ENCODE results near the gene HLA-DQB1.

Gene HLA-DQB1

DNA sequence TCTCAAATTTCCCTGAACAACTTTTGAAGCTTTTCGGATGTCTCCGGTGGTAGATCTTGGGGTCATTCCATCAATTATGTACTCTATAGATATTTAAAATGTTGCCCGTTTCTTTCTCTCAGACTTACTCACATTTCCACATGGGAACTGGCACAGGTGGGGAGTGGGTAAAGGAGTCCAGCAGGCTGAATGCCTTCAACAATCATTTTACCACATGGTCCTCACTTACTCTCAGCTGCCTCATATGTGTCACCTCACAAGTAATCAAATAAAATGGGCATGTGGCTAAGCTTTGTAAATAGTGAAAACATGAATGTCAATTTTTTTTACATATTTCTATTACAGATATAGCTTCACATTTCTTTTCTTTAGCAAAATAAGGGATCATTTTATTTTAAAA, 28.6 kb downstream of the HLA-DQB1 start:
- ATAC-seq: no peak
- TF ChIP-seq ZFP30 (CRISPR knock-in tag; IDR thresholded peaks at IDR 0.05) (no peak), SNAI2 (CRISPR knock-in tag; IDR thresholded peaks at IDR 0.05) (no peak), PPARA (CRISPR knock-in tag; IDR thresholded peaks at IDR 0.05; ENCODE audit: borderline replicate concordance) (no peak)
- TF ChIP-seq, protein P1, sequence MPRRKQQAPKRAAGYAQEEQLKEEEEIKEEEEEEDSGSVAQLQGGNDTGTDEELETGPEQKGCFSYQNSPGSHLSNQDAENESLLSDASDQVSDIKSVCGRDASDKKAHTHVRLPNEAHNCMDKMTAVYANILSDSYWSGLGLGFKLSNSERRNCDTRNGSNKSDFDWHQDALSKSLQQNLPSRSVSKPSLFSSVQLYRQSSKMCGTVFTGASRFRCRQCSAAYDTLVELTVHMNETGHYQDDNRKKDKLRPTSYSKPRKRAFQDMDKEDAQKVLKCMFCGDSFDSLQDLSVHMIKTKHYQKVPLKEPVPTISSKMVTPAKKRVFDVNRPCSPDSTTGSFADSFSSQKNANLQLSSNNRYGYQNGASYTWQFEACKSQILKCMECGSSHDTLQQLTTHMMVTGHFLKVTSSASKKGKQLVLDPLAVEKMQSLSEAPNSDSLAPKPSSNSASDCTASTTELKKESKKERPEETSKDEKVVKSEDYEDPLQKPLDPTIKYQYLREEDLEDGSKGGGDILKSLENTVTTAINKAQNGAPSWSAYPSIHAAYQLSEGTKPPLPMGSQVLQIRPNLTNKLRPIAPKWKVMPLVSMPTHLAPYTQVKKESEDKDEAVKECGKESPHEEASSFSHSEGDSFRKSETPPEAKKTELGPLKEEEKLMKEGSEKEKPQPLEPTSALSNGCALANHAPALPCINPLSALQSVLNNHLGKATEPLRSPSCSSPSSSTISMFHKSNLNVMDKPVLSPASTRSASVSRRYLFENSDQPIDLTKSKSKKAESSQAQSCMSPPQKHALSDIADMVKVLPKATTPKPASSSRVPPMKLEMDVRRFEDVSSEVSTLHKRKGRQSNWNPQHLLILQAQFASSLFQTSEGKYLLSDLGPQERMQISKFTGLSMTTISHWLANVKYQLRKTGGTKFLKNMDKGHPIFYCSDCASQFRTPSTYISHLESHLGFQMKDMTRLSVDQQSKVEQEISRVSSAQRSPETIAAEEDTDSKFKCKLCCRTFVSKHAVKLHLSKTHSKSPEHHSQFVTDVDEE (CRISPR knock-in tag; IDR thresholded peaks at IDR 0.05): no peak
- TF ChIP-seq, protein P2, sequence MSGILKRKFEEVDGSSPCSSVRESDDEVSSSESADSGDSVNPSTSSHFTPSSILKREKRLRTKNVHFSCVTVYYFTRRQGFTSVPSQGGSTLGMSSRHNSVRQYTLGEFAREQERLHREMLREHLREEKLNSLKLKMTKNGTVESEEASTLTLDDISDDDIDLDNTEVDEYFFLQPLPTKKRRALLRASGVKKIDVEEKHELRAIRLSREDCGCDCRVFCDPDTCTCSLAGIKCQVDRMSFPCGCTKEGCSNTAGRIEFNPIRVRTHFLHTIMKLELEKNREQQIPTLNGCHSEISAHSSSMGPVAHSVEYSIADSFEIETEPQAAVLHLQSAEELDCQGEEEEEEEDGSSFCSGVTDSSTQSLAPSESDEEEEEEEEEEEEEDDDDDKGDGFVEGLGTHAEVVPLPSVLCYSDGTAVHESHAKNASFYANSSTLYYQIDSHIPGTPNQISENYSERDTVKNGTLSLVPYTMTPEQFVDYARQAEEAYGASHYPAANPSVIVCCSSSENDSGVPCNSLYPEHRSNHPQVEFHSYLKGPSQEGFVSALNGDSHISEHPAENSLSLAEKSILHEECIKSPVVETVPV (CRISPR knock-in tag; IDR thresholded peaks at IDR 0.05): no peak

DNA sequence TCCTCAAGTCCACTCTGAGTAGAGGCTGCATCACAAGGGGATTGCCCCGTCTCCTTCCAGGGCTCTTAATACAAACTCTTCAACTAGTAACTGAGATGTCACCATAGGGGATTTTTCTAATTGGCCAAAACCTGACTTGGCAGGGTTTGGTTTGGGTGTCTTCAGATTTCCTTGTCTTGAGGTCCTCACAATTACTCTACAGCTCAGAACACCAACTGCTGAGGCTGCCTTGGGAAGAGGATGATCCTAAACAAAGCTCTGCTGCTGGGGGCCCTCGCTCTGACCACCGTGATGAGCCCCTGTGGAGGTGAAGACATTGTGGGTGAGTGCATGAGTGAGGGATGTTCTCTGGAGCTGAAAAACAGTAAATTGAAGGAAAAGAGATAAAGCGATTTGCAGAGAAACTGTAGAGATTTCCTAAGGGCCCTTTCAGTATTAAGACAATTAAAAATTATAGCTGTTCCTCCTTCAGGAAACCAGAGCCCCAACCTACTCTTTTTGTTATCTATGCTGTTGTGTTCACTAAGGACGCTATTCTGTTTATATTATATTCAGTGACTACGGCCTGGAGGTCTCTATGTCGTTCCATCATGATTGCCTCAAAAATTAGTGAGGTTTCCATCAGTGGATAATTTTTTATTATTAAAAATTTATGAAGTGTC, 29.1 kb downstream of the HLA-DQB1 start, which contains the start of gene HLA-DQA1:
Gene HLA-DQA1 (plus strand): TSS at position 188 of the 662 bp plus-strand sequence. CDS start 53 bp downstream, at position 241.
- TF ChIP-seq ISL1 (CRISPR knock-in tag; IDR thresholded peaks at IDR 0.05): no peak
- TF ChIP-seq ZC3H10 (CRISPR knock-in tag; IDR thresholded peaks at IDR 0.05): no peak
- TF ChIP-seq TCF4 (CRISPR knock-in tag; IDR thresholded peaks at IDR 0.05; ENCODE audit: borderline replicate concordance): no peak
- TF ChIP-seq ESRRG (CRISPR knock-in tag; IDR thresholded peaks at IDR 0.05): no peak
- TF ChIP-seq, protein P1 (CRISPR knock-in tag; IDR thresholded peaks at IDR 0.05): no peak
- no peak for TF ChIP-seq RARB (CRISPR knock-in tag; IDR thresholded peaks at IDR 0.05)
- no peak for TF ChIP-seq ZFP3 (CRISPR knock-in tag; IDR thresholded peaks at IDR 0.05)
- no peak for TF ChIP-seq ARNTL (CRISPR knock-in tag; IDR thresholded peaks at IDR 0.05; ENCODE audit: borderline replicate concordance, low read depth)
- no peak for TF ChIP-seq PPARA (CRISPR knock-in tag; IDR thresholded peaks at IDR 0.05; ENCODE audit: borderline replicate concordance)
- TF ChIP-seq SNAI2 (CRISPR knock-in tag; IDR thresholded peaks at IDR 0.05): no peak
- no peak for TF ChIP-seq CSDC2 (CRISPR knock-in tag; IDR thresholded peaks at IDR 0.05)
- TF ChIP-seq OSR1 (CRISPR knock-in tag; IDR thresholded peaks at IDR 0.05): no peak
- TF ChIP-seq BACH2 (CRISPR knock-in tag; IDR thresholded peaks at IDR 0.05; ENCODE audit: borderline replicate concordance): no peak
- TF ChIP-seq, protein P3, sequence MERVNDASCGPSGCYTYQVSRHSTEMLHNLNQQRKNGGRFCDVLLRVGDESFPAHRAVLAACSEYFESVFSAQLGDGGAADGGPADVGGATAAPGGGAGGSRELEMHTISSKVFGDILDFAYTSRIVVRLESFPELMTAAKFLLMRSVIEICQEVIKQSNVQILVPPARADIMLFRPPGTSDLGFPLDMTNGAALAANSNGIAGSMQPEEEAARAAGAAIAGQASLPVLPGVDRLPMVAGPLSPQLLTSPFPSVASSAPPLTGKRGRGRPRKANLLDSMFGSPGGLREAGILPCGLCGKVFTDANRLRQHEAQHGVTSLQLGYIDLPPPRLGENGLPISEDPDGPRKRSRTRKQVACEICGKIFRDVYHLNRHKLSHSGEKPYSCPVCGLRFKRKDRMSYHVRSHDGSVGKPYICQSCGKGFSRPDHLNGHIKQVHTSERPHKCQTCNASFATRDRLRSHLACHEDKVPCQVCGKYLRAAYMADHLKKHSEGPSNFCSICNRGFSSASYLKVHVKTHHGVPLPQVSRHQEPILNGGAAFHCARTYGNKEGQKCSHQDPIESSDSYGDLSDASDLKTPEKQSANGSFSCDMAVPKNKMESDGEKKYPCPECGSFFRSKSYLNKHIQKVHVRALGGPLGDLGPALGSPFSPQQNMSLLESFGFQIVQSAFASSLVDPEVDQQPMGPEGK (CRISPR knock-in tag; IDR thresholded peaks at IDR 0.05; ENCODE audit: borderline replicate concordance): no peak
- TF ChIP-seq, protein P4, sequence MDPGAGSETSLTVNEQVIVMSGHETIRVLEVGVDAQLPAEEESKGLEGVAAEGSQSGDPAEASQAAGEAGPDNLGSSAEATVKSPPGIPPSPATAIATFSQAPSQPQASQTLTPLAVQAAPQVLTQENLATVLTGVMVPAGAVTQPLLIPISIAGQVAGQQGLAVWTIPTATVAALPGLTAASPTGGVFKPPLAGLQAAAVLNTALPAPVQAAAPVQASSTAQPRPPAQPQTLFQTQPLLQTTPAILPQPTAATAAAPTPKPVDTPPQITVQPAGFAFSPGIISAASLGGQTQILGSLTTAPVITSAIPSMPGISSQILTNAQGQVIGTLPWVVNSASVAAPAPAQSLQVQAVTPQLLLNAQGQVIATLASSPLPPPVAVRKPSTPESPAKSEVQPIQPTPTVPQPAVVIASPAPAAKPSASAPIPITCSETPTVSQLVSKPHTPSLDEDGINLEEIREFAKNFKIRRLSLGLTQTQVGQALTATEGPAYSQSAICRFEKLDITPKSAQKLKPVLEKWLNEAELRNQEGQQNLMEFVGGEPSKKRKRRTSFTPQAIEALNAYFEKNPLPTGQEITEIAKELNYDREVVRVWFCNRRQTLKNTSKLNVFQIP (CRISPR knock-in tag; IDR thresholded peaks at IDR 0.05; ENCODE audit: borderline replicate concordance, low read depth): no peak
- TF ChIP-seq ZNF70 (CRISPR knock-in tag; IDR thresholded peaks at IDR 0.05): no peak
- TF ChIP-seq, protein P2 (CRISPR knock-in tag; IDR thresholded peaks at IDR 0.05): no peak
- TF ChIP-seq ZNF8 (CRISPR knock-in tag; IDR thresholded peaks at IDR 0.05): no peak
- no peak for TF ChIP-seq ZFP30 (CRISPR knock-in tag; IDR thresholded peaks at IDR 0.05)
- ATAC-seq: no peak
